HG02852 (cell line): ENCODE data around the gene BBOF1.

Source experiments
- ATAC-seq: cut with Tn5 transposase; IDR thresholded peaks from one replicate; pipeline ENCODE4 v1.9.1; 2021; ENCODE audit warnings: mild to moderate bottlenecking, moderate library complexity; ENCODE audit not compliant: unreplicated experiment

Gene BBOF1

GRCh38 chr14:74019408-74020137, 424 bp downstream of the BBOF1 start:
- ATAC-seq: no peak

GRCh38 chr14:74022346-74022745, 3.2 kb downstream of the BBOF1 start:
- ATAC-seq: no peak

GRCh38 chr14:74029136-74029535, 10.0 kb downstream of the BBOF1 start:
- ATAC-seq: no peak

- ATAC-seq: no peak
These were observed 15.4 kb downstream of the BBOF1 start for GRCh38 chr14:74034572-74034971.

GRCh38 chr14:74035556-74035955, 16.4 kb downstream of the BBOF1 start:
- no peak for ATAC-seq

- no peak for ATAC-seq
These were observed 19.1 kb downstream of the BBOF1 start for GRCh38 chr14:74038020-74038859.

GRCh38 chr14:74042296-74042695, 23.1 kb downstream of the BBOF1 start:
- ATAC-seq: no peak

GRCh38 chr14:74045522-74045921, 26.4 kb downstream of the BBOF1 start:
- no peak for ATAC-seq

- no peak for ATAC-seq
These were observed 29.1 kb downstream of the BBOF1 start for GRCh38 chr14:74048281-74048680.

GRCh38 chr14:74049876-74050495, 30.8 kb downstream of the BBOF1 start:
- no peak for ATAC-seq

- ATAC-seq: no peak
These were observed 43.6 kb downstream of the BBOF1 start for GRCh38 chr14:74062809-74063150.

- ATAC-seq: no peak
These were observed 45.3 kb downstream of the BBOF1 start for GRCh38 chr14:74064426-74064825.

GRCh38 chr14:74064883-74065282, 45.7 kb downstream of the BBOF1 start:
- no peak for ATAC-seq

GRCh38 chr14:74065746-74066575, 46.8 kb downstream of the BBOF1 start:
- no peak for ATAC-seq

GRCh38 chr14:74077401-74077800, 58.3 kb downstream of the BBOF1 start:
- ATAC-seq: no peak

GRCh38 chr14:74080820-74081460, 61.8 kb downstream of the BBOF1 start:
- no peak for ATAC-seq

- no peak for ATAC-seq
These were observed 62.3 kb downstream of the BBOF1 start for GRCh38 chr14:74081491-74081890.

GRCh38 chr14:74083161-74083560, 64.0 kb downstream of the BBOF1 start:
- ATAC-seq: no peak

GRCh38 chr14:74083784-74084276, 64.7 kb downstream of the BBOF1 start:
- peak; percentile 21 for ATAC-seq

GRCh38 chr14:74084277-74085046, 65.3 kb downstream of the BBOF1 start, which contains the start of the genes ALDH6A1 and LIN52:
TSS of gene ALDH6A1 (minus strand) at chr14:74084453. CDS start at chr14:74084394, 59 bp downstream.
TSS of gene LIN52 (plus strand) at chr14:74084956. CDS start at chr14:74084975, 19 bp downstream.
- peak; percentile 93 for ATAC-seq
